Gastroesophageal sphincter (tissue), 3 donors: Measurements from ENCODE around the gene RAD51C.

Source experiments
- EP300 ChIP-seq: sonication (generic); formaldehyde crosslinking; IDR thresholded peaks from one replicate; pipeline ENCODE4 v1.6.1; 2017; ENCODE audit warnings: antibody characterized with exemption, mild to moderate bottlenecking
- POLR2A ChIP-seq, 2 donors: fragments of 450-650 bp; IDR thresholded peaks; one replicate each; pipeline ENCODE4 v1.6.1; 2017; ENCODE audit warnings: antibody characterized with exemption in 2 of 2, mild to moderate bottlenecking in 2 of 2, moderate library complexity in 1 of 2
- POLR2AphosphoS5 ChIP-seq: sonication (generic); formaldehyde crosslinking; IDR thresholded peaks from one replicate; pipeline ENCODE4 v1.6.1; 2017; ENCODE audit warnings: antibody characterized with exemption
- TF ChIP-seq, protein P1 (sequence below), 4 experiments: fragments of 200-600 bp in 2 of 4; fragments of 450-650 bp in 2 of 4; sonication (generic) in 1 of 4; IDR thresholded peaks; one replicate each; pipeline ENCODE4 v1.5.1; 2017 to 2019; ENCODE audit warnings: antibody characterized with exemption in 4 of 4, mild to moderate bottlenecking in 2 of 4, moderate library complexity in 2 of 4

- no peak for TF ChIP-seq POLR2AphosphoS5
- TF ChIP-seq, protein P1, sequence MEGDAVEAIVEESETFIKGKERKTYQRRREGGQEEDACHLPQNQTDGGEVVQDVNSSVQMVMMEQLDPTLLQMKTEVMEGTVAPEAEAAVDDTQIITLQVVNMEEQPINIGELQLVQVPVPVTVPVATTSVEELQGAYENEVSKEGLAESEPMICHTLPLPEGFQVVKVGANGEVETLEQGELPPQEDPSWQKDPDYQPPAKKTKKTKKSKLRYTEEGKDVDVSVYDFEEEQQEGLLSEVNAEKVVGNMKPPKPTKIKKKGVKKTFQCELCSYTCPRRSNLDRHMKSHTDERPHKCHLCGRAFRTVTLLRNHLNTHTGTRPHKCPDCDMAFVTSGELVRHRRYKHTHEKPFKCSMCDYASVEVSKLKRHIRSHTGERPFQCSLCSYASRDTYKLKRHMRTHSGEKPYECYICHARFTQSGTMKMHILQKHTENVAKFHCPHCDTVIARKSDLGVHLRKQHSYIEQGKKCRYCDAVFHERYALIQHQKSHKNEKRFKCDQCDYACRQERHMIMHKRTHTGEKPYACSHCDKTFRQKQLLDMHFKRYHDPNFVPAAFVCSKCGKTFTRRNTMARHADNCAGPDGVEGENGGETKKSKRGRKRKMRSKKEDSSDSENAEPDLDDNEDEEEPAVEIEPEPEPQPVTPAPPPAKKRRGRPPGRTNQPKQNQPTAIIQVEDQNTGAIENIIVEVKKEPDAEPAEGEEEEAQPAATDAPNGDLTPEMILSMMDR (IDR thresholded peaks at IDR 0.05) = no peak
- no peak for TF ChIP-seq EP300
- no peak for TF ChIP-seq POLR2A (IDR thresholded peaks at IDR 0.05)
Measured at GRCh38 chr17:58677194-58677880, 15.1 kb upstream of the RAD51C start.
